Measurements from ENCODE around the gene COX6B2. TPM values are rescaled to one million over a fixed set of nuclear protein-coding genes. Genes with fewer than 3 reads are reported as not detected.

Gene COX6B2
- total and polyA plus RNA-seq, 2 of the 13 experiments (the other 11 are each of a cell fraction or from before 2014, with no cell fraction given), result 0.21 TPM; not detected in 1

GRCh38 chr19:55339105-55339888 is 15.2 kb downstream of the COX6B2 start, which contains the start of gene KMT5C (continued):
- TF ChIP-seq, protein P1, sequence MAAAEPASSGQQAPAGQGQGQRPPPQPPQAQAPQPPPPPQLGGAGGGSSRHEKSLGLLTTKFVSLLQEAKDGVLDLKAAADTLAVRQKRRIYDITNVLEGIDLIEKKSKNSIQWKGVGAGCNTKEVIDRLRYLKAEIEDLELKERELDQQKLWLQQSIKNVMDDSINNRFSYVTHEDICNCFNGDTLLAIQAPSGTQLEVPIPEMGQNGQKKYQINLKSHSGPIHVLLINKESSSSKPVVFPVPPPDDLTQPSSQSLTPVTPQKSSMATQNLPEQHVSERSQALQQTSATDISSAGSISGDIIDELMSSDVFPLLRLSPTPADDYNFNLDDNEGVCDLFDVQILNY (CRISPR knock-in tag; conservative IDR thresholded peaks at IDR 0.05), result peak; percentile 76
- TF ChIP-seq, protein P2, sequence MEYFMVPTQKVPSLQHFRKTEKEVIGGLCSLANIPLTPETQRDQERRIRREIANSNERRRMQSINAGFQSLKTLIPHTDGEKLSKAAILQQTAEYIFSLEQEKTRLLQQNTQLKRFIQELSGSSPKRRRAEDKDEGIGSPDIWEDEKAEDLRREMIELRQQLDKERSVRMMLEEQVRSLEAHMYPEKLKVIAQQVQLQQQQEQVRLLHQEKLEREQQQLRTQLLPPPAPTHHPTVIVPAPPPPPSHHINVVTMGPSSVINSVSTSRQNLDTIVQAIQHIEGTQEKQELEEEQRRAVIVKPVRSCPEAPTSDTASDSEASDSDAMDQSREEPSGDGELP (IDR thresholded peaks at IDR 0.05; ENCODE audit: borderline replicate concordance, low read depth), result peak; percentile 41; the same call in 1 of the 2 replicates
- 0 out of 4 replicates have a peak, but pooled peaks of 1 of the 2 experiments have one; percentile 32 for TF ChIP-seq KLF16 (CRISPR knock-in tag; IDR thresholded peaks at IDR 0.05)
- peak; percentile 73; the same call in 1 of the 2 replicates for TF ChIP-seq TBX3 (IDR thresholded peaks at IDR 0.05; ENCODE audit: borderline replicate concordance)
- 0 out of 2 replicates have a peak, but pooled peaks have one; percentile 15 for TF ChIP-seq HDAC2 (CRISPR knock-in tag; IDR thresholded peaks at IDR 0.05)
- TF ChIP-seq HNRNPH1 (optimal IDR thresholded peaks at IDR 0.05; ENCODE audit: low read depth, low read length), result no peak
- peak; percentile 41; the same call in 1 of the 2 replicates for TF ChIP-seq MAX (IDR thresholded peaks at IDR 0.05)
- peak; percentile 28; the same call in 1 of the 2 replicates for TF ChIP-seq KLF9 (CRISPR knock-in tag; IDR thresholded peaks at IDR 0.05; ENCODE audit: low read depth)
- 0 out of 2 replicates have a peak, but pooled peaks have one; percentile 47 for TF ChIP-seq GTF2F1 (IDR thresholded peaks at IDR 0.05; ENCODE audit: low read length)
- TF ChIP-seq RXRB (CRISPR knock-in tag; IDR thresholded peaks at IDR 0.05; ENCODE audit: borderline replicate concordance), result peak; percentile 44
- no peak for TF ChIP-seq ZFP41 (CRISPR knock-in tag; IDR thresholded peaks at IDR 0.05; ENCODE audit: borderline replicate concordance)
- TF ChIP-seq KDM5A (IDR thresholded peaks at IDR 0.05; ENCODE audit: borderline replicate concordance, low read length), result no peak; the same call in 1 of the 2 replicates
- TF ChIP-seq FOXA3 (CRISPR knock-in tag; IDR thresholded peaks at IDR 0.05), result peak; percentile 29
- TF ChIP-seq AHDC1 (CRISPR knock-in tag; IDR thresholded peaks at IDR 0.05; ENCODE audit: borderline replicate concordance), result no peak
- TF ChIP-seq NBN (conservative IDR thresholded peaks at IDR 0.05), result no peak
- TF ChIP-seq ZNF510 (CRISPR knock-in tag; IDR thresholded peaks at IDR 0.05; ENCODE audit: low read depth), result no peak
- TF ChIP-seq PTBP1 (IDR thresholded peaks at IDR 0.05; ENCODE audit: low read depth, low read length, poor library complexity, severe bottlenecking), result no peak
- no peak; the same call in 1 of the 2 replicates for TF ChIP-seq POLR2AphosphoS5 (IDR thresholded peaks at IDR 0.05; ENCODE audit: low read depth, low read length)
- TF ChIP-seq, protein P3, sequence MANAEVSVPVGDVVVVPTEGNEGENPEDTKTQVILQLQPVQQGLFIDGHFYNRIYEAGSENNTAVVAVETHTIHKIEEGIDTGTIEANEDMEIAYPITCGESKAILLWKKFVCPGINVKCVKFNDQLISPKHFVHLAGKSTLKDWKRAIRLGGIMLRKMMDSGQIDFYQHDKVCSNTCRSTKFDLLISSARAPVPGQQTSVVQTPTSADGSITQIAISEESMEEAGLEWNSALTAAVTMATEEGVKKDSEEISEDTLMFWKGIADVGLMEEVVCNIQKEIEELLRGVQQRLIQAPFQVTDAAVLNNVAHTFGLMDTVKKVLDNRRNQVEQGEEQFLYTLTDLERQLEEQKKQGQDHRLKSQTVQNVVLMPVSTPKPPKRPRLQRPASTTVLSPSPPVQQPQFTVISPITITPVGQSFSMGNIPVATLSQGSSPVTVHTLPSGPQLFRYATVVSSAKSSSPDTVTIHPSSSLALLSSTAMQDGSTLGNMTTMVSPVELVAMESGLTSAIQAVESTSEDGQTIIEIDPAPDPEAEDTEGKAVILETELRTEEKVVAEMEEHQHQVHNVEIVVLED (CRISPR knock-in tag; IDR thresholded peaks at IDR 0.05; ENCODE audit: borderline replicate concordance), result peak; percentile 28; the same call in 1 of the 2 replicates

Data from HepG2 (cell line).